Fibroblast of lung (primary cell): ENCODE data around the gene IGFBP6.

ENCODE experiments used
- EZH2 ChIP-seq: IDR thresholded peaks from 2 replicates; pipeline ENCODE4 v1.5.1; 2012; ENCODE audit warnings: low read length, control low read depth, mild to moderate bottlenecking; ENCODE audit errors: missing control alignments
- TF ChIP-seq, protein P1 (sequence below), 2 donors: IDR thresholded peaks in 1 of 2; conservative IDR thresholded peaks in 1 of 2; 1 replicate in 1 of 2; 2 replicates in 1 of 2; pipeline ENCODE4 v1.5.1; 2011 to 2012; ENCODE audit warnings: low read length in 2 of 2, control low read depth in 1 of 2, inconsistent platforms in 1 of 2, low read depth in 1 of 2, mild to moderate bottlenecking in 1 of 2

DNA sequence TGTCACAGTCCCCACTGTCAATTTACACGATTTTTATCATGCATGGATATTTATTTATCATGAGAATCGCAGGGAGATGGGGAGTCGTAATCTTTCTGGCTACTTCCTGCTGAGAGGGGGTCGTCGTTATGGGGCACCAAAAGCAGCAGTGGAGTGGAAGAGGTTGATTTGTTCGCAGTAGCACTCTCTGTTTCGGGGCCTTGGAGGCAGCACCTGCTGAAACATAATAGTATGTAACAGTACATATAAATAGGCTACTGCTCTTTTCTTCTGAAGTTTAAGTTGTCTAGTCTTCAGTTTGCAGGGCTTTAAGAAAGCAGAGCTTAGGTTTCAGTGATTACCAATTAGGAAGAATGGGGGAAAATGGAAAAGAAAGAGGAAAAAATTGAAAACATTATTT lies 9.7 kb downstream of the IGFBP6 start:
- TF ChIP-seq, protein P1, sequence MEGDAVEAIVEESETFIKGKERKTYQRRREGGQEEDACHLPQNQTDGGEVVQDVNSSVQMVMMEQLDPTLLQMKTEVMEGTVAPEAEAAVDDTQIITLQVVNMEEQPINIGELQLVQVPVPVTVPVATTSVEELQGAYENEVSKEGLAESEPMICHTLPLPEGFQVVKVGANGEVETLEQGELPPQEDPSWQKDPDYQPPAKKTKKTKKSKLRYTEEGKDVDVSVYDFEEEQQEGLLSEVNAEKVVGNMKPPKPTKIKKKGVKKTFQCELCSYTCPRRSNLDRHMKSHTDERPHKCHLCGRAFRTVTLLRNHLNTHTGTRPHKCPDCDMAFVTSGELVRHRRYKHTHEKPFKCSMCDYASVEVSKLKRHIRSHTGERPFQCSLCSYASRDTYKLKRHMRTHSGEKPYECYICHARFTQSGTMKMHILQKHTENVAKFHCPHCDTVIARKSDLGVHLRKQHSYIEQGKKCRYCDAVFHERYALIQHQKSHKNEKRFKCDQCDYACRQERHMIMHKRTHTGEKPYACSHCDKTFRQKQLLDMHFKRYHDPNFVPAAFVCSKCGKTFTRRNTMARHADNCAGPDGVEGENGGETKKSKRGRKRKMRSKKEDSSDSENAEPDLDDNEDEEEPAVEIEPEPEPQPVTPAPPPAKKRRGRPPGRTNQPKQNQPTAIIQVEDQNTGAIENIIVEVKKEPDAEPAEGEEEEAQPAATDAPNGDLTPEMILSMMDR (conservative IDR thresholded peaks at IDR 0.05 in 1 of 2, IDR thresholded peaks at IDR 0.05 in 1 of 2; ENCODE audit: low read depth in 1 of 2, low read length in 2 of 2): no peak
- TF ChIP-seq EZH2: no peak
